HepG2 (cell line): ENCODE data around the gene EPC2. TPM values are rescaled to one million over a fixed set of nuclear protein-coding genes. Genes with fewer than 3 reads are reported as not detected.
A peak's percentile ranks its signal among the peaks of the same experiment; 100 is the strongest.

Experiments used
- ASH2L ChIP-seq: fragments of 300-600, 200-600 bp; sonication (generic); IDR thresholded peaks from 2 replicates; pipeline ENCODE4 v1.7.0; 2017; ENCODE audit warnings: low read depth, mild to moderate bottlenecking, moderate library complexity, mixed read lengths, low read length; ENCODE audit not compliant: insufficient read length
- MIER3 ChIP-seq: IDR thresholded peaks from 2 replicates; pipeline ENCODE4 v1.6.1; 2016; ENCODE audit warnings: missing compliant biosample characterization, borderline replicate concordance
- NR2F6 ChIP-seq, 2 experiments: IDR thresholded peaks; 2 replicates each; pipeline ENCODE4 v1.6.1; 2016; ENCODE audit warnings: antibody characterized with exemption in 1 of 2, mild to moderate bottlenecking in 1 of 2
- POLR2AphosphoS5 ChIP-seq: IDR thresholded peaks from 2 replicates; pipeline ENCODE4 v1.6.1; 2012; ENCODE audit warnings: low read depth, low read length
- SNAPC2 ChIP-seq: sonication (generic); formaldehyde crosslinking; IDR thresholded peaks from 2 replicates; pipeline ENCODE4 v1.8.1; 2022; ENCODE audit warnings: mild to moderate bottlenecking, missing genetic modification reagents
- ZFP82 ChIP-seq: sonication (generic); formaldehyde crosslinking; IDR thresholded peaks from 2 replicates; pipeline ENCODE4 v1.5.1; 2020; ENCODE audit warnings: mild to moderate bottlenecking, missing genetic modification reagents, borderline replicate concordance
- ZKSCAN1 ChIP-seq: fragments of 150-350 bp; IDR thresholded peaks from 2 replicates; pipeline ENCODE4 v1.6.1; 2014; ENCODE audit warnings: low read length
- ZNF432 ChIP-seq: sonication (generic); formaldehyde crosslinking; IDR thresholded peaks from 2 replicates; pipeline ENCODE4 v1.5.0; 2020; ENCODE audit warnings: missing genetic modification reagents, mild to moderate bottlenecking, borderline replicate concordance
- ZNF558 ChIP-seq: sonication (generic); formaldehyde crosslinking; IDR thresholded peaks from 2 replicates; pipeline ENCODE4 v1.9.0; 2022; ENCODE audit warnings: mild to moderate bottlenecking, missing genetic modification reagents, borderline replicate concordance
- ZNF589 ChIP-seq: sonication (generic); formaldehyde crosslinking; conservative IDR thresholded peaks from 2 replicates; pipeline ENCODE4 v1.8.0; 2022; ENCODE audit warnings: mild to moderate bottlenecking, moderate library complexity, missing genetic modification reagents
- polyA plus RNA-seq, 8 experiments: library from polyadenylated mRNA; depleted of rRNA in 3 of 8; stranded (reverse) in 7 of 8; unstranded in 1 of 8; fragments of >200 nt; fragmentation: Illumina TruSeq in 4 of 8; extraction: Trizol in 4 of 8; gene quantifications; 2 replicates each; pipeline versions ENCODE4 v1.2.1 to v1.2.3, GENCODE V29; 2011 to 2016; ENCODE audit warnings: low read depth in 4 of 8, missing spikeins in 1 of 8, mixed read lengths in 1 of 8; ENCODE audit not compliant: insufficient read depth in 1 of 8
- total RNA-seq, 5 experiments: library from RNA; depleted of rRNA; stranded (reverse); fragments of >200 nt; fragmentation: Illumina TruSeq; extraction: Trizol; gene quantifications; 2 replicates each; pipeline ENCODE4 v1.2.3, GENCODE V29; 2016; ENCODE audit warnings: low read depth in 1 of 5
- TF ChIP-seq, protein P1 (sequence below): sonication (generic); formaldehyde crosslinking; IDR thresholded peaks from 2 replicates; pipeline ENCODE4 v1.4.0; 2020; ENCODE audit warnings: missing genetic modification reagents
- TF ChIP-seq, protein P2 (sequence below): sonication (generic); formaldehyde crosslinking; conservative IDR thresholded peaks from 2 replicates; pipeline ENCODE4 v1.8.0; 2022; ENCODE audit warnings: mild to moderate bottlenecking, moderate library complexity, missing genetic modification reagents
- TF ChIP-seq, protein P3 (sequence below): sonication (generic); formaldehyde crosslinking; IDR thresholded peaks from 2 replicates; pipeline ENCODE4 v1.5.0; 2020; ENCODE audit warnings: missing genetic modification reagents, mild to moderate bottlenecking, borderline replicate concordance
- TF ChIP-seq, protein P4 (sequence below): sonication (generic); formaldehyde crosslinking; IDR thresholded peaks from 2 replicates; pipeline ENCODE4 v1.5.0; 2020; ENCODE audit warnings: mild to moderate bottlenecking, low read depth, missing genetic modification reagents, borderline replicate concordance
- TF ChIP-seq, protein P5 (sequence below): sonication (generic); formaldehyde crosslinking; IDR thresholded peaks from 2 replicates; pipeline ENCODE4 v1.4.0; 2020; ENCODE audit warnings: missing genetic modification reagents
- TF ChIP-seq, protein P6 (sequence below): sonication (generic); formaldehyde crosslinking; IDR thresholded peaks from 2 replicates; pipeline ENCODE4 v1.4.0; 2020; ENCODE audit warnings: missing genetic modification reagents
- TF ChIP-seq, protein P7 (sequence below): conservative IDR thresholded peaks from 2 replicates; pipeline ENCODE4 v1.6.1; 2018; ENCODE audit warnings: missing genetic modification reagents

Gene EPC2
- total and polyA plus RNA-seq, 2 of the 13 experiments (the other 11 are each of a cell fraction or from before 2014, with no cell fraction given), result 20.5 to 22.0 TPM

DNA sequence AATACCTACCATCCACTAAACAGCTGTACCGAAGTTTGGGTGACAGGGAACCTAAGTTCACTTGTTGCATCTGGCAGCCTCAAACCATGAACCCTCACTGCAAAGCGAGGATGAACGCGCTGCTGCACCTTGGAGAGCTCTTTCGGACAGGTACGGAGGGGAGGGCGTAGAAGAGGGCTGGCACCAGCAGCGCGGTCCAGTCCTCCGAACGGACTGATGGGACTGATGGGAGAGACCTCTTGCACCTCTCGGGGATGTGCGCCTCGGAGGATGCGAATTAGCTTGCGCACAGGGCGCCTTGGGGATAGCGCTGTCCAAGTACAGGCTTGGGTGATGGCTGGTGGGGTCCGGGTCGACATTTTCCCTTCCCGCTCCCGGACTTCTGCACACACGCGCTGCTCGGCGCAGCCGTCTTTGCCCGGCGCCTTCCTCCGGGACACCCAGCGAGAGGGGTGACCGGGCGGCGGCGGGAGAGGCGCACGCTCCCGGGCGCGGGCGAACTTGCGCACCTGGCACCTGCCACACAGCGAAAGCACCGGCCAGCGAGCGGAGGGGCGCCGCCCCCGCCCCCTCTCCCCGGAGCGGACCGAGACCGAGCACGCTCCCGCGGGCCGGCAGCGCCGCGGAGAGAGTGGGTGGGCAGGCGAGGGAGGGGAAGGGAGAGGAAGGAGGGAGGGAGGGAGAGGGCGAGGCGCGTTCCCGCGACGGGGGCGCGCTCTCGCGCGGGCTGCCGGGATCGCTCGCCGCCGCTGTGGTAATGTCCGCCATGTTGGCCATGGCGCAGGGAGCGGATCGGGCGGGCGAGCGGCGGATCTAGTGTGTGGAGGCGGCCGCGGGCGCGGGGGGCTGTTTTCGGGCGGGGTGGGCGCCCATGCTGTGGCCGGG is at the start of gene EPC2 (continued):
- TF ChIP-seq, protein P1, sequence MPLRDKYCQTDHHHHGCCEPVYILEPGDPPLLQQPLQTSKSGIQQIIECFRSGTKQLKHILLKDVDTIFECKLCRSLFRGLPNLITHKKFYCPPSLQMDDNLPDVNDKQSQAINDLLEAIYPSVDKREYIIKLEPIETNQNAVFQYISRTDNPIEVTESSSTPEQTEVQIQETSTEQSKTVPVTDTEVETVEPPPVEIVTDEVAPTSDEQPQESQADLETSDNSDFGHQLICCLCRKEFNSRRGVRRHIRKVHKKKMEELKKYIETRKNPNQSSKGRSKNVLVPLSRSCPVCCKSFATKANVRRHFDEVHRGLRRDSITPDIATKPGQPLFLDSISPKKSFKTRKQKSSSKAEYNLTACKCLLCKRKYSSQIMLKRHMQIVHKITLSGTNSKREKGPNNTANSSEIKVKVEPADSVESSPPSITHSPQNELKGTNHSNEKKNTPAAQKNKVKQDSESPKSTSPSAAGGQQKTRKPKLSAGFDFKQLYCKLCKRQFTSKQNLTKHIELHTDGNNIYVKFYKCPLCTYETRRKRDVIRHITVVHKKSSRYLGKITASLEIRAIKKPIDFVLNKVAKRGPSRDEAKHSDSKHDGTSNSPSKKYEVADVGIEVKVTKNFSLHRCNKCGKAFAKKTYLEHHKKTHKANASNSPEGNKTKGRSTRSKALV (CRISPR knock-in tag), result peak; percentile 97
- TF ChIP-seq, protein P2, sequence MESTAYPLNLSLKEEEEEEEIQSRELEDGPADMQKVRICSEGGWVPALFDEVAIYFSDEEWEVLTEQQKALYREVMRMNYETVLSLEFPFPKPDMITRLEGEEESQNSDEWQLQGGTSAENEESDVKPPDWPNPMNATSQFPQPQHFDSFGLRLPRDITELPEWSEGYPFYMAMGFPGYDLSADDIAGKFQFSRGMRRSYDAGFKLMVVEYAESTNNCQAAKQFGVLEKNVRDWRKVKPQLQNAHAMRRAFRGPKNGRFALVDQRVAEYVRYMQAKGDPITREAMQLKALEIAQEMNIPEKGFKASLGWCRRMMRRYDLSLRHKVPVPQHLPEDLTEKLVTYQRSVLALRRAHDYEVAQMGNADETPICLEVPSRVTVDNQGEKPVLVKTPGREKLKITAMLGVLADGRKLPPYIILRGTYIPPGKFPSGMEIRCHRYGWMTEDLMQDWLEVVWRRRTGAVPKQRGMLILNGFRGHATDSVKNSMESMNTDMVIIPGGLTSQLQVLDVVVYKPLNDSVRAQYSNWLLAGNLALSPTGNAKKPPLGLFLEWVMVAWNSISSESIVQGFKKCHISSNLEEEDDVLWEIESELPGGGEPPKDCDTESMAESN (CRISPR knock-in tag), result peak; percentile 74
- TF ChIP-seq, protein P3, sequence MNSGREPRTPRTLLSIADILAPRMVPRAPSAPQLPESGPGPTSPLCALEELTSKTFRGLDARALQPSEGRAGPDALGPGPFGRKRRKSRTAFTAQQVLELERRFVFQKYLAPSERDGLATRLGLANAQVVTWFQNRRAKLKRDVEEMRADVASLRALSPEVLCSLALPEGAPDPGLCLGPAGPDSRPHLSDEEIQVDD (CRISPR knock-in tag), result peak; percentile 47
- TF ChIP-seq MIER3 (CRISPR knock-in tag) (no peak), POLR2AphosphoS5 (peak; percentile 77), ZNF432 (CRISPR knock-in tag) (no peak), ZNF558 (CRISPR knock-in tag) (no peak), NR2F6 (IDR thresholded peaks at IDR 0.05) (no peak), NR2F6 (CRISPR knock-in tag; IDR thresholded peaks at IDR 0.05) (no peak), ZKSCAN1 (no peak), ZNF589 (CRISPR knock-in tag) (peak; percentile 81), ASH2L (peak; percentile 91), SNAPC2 (CRISPR knock-in tag) (no peak; the same call in 1 of the 2 replicates), ZFP82 (CRISPR knock-in tag) (peak; percentile 84; the same call in 1 of the 2 replicates)
- TF ChIP-seq, protein P4, sequence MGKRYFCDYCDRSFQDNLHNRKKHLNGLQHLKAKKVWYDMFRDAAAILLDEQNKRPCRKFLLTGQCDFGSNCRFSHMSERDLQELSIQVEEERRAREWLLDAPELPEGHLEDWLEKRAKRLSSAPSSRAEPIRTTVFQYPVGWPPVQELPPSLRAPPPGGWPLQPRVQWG (CRISPR knock-in tag), result no peak
- TF ChIP-seq, protein P5, sequence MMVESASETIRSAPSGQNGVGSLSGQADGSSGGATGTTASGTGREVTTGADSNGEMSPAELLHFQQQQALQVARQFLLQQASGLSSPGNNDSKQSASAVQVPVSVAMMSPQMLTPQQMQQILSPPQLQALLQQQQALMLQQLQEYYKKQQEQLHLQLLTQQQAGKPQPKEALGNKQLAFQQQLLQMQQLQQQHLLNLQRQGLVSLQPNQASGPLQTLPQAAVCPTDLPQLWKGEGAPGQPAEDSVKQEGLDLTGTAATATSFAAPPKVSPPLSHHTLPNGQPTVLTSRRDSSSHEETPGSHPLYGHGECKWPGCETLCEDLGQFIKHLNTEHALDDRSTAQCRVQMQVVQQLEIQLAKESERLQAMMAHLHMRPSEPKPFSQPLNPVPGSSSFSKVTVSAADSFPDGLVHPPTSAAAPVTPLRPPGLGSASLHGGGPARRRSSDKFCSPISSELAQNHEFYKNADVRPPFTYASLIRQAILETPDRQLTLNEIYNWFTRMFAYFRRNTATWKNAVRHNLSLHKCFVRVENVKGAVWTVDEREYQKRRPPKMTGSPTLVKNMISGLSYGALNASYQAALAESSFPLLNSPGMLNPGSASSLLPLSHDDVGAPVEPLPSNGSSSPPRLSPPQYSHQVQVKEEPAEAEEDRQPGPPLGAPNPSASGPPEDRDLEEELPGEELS (CRISPR knock-in tag), result no peak
- TF ChIP-seq, protein P6, sequence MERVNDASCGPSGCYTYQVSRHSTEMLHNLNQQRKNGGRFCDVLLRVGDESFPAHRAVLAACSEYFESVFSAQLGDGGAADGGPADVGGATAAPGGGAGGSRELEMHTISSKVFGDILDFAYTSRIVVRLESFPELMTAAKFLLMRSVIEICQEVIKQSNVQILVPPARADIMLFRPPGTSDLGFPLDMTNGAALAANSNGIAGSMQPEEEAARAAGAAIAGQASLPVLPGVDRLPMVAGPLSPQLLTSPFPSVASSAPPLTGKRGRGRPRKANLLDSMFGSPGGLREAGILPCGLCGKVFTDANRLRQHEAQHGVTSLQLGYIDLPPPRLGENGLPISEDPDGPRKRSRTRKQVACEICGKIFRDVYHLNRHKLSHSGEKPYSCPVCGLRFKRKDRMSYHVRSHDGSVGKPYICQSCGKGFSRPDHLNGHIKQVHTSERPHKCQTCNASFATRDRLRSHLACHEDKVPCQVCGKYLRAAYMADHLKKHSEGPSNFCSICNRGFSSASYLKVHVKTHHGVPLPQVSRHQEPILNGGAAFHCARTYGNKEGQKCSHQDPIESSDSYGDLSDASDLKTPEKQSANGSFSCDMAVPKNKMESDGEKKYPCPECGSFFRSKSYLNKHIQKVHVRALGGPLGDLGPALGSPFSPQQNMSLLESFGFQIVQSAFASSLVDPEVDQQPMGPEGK (CRISPR knock-in tag), result 0 out of 2 replicates have a peak, but pooled peaks have one; percentile 31
- TF ChIP-seq, protein P7, sequence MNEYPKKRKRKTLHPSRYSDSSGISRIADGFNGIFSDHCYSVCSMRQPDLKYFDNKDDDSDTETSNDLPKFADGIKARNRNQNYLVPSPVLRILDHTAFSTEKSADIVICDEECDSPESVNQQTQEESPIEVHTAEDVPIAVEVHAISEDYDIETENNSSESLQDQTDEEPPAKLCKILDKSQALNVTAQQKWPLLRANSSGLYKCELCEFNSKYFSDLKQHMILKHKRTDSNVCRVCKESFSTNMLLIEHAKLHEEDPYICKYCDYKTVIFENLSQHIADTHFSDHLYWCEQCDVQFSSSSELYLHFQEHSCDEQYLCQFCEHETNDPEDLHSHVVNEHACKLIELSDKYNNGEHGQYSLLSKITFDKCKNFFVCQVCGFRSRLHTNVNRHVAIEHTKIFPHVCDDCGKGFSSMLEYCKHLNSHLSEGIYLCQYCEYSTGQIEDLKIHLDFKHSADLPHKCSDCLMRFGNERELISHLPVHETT (CRISPR knock-in tag), result peak; percentile 74
